Gastroesophageal sphincter (tissue), 4 donors: ENCODE results near the gene ARMC3. TPM values are rescaled to one million over a fixed set of nuclear protein-coding genes. Genes with fewer than 3 reads are reported as not detected.

Experiments used
- ATAC-seq: fragments of 150-250 bp; one replicate; pipeline ENCODE4 v1.9.1; 2016; ENCODE audit warnings: mild to moderate bottlenecking, moderate library complexity
- H3K27ac ChIP-seq, 4 donors: fragments of 200-600 bp; sonication (generic) in 3 of 4; 1 replicate in 3 of 4; 2 replicates in 1 of 4; pipeline ENCODE4 v1.5.1; 2016 to 2019
- H3K27me3 ChIP-seq: fragments of 200-600 bp; sonication (generic); one replicate; pipeline ENCODE4 v1.5.1; 2019
- H3K36me3 ChIP-seq, 2 donors: fragments of 200-600 bp; sonication (generic); one replicate each; pipeline ENCODE4 v1.5.1; 2019; ENCODE audit warnings: control low read depth in 1 of 2
- H3K4me1 ChIP-seq, 3 donors: fragments of 200-600 bp; sonication (generic); 1 replicate in 2 of 3; 2 replicates in 1 of 3; pipeline ENCODE4 v1.5.1; 2016 to 2019; ENCODE audit warnings: control low read depth in 2 of 3
- H3K4me3 ChIP-seq, 2 donors: fragments of 200-600 bp; sonication (generic); one replicate each; pipeline ENCODE4 v1.5.1; 2019; ENCODE audit warnings: mild to moderate bottlenecking in 1 of 2, moderate library complexity in 1 of 2
- H3K9me3 ChIP-seq, 3 donors: fragments of 200-600 bp; sonication (generic); one replicate each; pipeline ENCODE4 v1.5.1; 2017 to 2019; ENCODE audit warnings: control low read depth in 2 of 3
- CTCF ChIP-seq, 4 experiments: fragments of 200-600 bp in 2 of 4; fragments of 450-650 bp in 2 of 4; sonication (generic) in 1 of 4; IDR thresholded peaks; one replicate each; pipeline ENCODE4 v1.5.1; 2017 to 2019; ENCODE audit warnings: antibody characterized with exemption in 4 of 4, mild to moderate bottlenecking in 2 of 4, moderate library complexity in 2 of 4
- EP300 ChIP-seq: sonication (generic); formaldehyde crosslinking; IDR thresholded peaks from one replicate; pipeline ENCODE4 v1.6.1; 2017; ENCODE audit warnings: antibody characterized with exemption, mild to moderate bottlenecking
- POLR2A ChIP-seq, 2 donors: fragments of 450-650 bp; IDR thresholded peaks; one replicate each; pipeline ENCODE4 v1.6.1; 2017; ENCODE audit warnings: antibody characterized with exemption in 2 of 2, mild to moderate bottlenecking in 2 of 2, moderate library complexity in 1 of 2
- POLR2AphosphoS5 ChIP-seq: sonication (generic); formaldehyde crosslinking; IDR thresholded peaks from one replicate; pipeline ENCODE4 v1.6.1; 2017; ENCODE audit warnings: antibody characterized with exemption
- WGBS, 2 donors: methylation state at CpG; one replicate each; pipeline ENCODE4 v1.1.5; 2018; ENCODE audit warnings: low coverage in 1 of 2; 5-methylcytosine and 5-hydroxymethylcytosine counted together
- small RNA-seq, 4 donors: library from RNA; depleted of rRNA; stranded (forward); fragments of <200 nt; gene quantifications; one replicate each; pipeline ENCODE3, GENCODE V24; 2016
- total RNA-seq, 4 donors: library from RNA; depleted of rRNA; stranded (reverse); fragments of >200 nt; gene quantifications; one replicate each; pipeline ENCODE4 v1.1.0, GENCODE V29; 2016

Gene ARMC3
- total RNA-seq, 4 donors from 2014 or later: not detected

DNA sequence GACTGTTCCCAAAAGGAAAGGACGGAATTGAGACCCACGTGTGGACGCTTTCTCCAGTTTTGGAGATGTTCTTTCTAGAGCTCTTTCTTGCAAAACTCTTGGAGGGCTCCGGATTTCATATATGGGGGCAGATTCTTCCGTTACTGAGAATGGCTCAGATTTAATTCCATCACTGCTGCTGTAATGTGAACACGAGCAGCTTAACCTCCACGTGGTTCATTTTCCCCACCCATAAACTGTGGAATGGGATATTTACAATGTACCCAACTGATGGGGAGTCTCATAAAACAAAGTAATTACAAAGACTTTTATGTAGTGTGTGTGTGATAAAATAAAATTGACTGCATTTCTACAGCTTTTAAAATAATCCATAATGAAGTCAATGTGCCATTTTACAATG lies 152.4 kb downstream of the ARMC3 start:
- no peaks in the 10 kb centered on the region for H3K9me3 ChIP-seq
- no peak overlapping the region for H3K27ac ChIP-seq
- TF ChIP-seq CTCF (IDR thresholded peaks at IDR 0.05): no peak
- peaks cover 0 to 12% (median 0%) of the 10 kb centered on the region in 3 donors for H3K4me1 ChIP-seq
- no peaks in the 10 kb centered on the region for H3K36me3 ChIP-seq
- H3K4me3 ChIP-seq: no peak overlapping the region
- no peak for ATAC-seq
- no peaks in the 10 kb centered on the region for H3K27me3 ChIP-seq
- 73 to 81% methylated on average over 7 of the region's 7 CpGs for WGBS, 2 donors

DNA sequence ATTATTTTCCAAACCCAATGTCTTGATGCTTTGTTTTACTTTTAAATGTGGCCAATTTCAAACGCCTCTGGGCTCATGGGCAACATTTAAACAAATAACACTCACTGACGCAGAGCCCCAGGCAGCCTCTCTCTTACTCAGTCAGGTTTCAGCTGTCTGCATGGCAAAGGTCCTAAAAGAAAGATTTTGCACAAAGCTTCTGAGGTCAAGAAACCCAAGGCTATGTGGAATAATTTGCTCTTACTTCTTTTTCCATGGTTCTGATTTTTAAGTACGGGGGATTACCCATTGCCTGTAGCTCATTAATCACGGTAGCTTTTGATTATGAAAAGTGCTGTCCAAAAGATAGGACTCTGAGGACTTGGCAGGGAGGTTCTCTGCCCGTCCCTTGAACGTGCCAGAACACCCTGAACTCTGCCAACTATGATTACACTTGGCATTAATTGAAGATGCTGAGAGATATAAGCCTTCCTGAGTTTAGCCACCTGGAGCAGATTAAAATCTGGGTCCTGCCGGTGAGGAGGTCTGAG lies 153.4 kb downstream of the ARMC3 start:
- Histone ChIP-seq H3K27ac (peak overlapping the region; percentile 9 to 47 (median 28)), H3K4me3 (no peak overlapping the region), H3K4me1 (peaks cover 0 to 12% (median 0%) of the 10 kb centered on the region in 3 donors), H3K27me3 (no peaks in the 10 kb centered on the region), H3K36me3 (no peaks in the 10 kb centered on the region), H3K9me3 (no peaks in the 10 kb centered on the region)
- no peak for TF ChIP-seq POLR2A (IDR thresholded peaks at IDR 0.05)
- no peak for TF ChIP-seq EP300
- no peak for TF ChIP-seq CTCF (IDR thresholded peaks at IDR 0.05)
- peak; percentile 21 for TF ChIP-seq POLR2AphosphoS5
- WGBS, 2 donors: 15 to 17% methylated on average over 5 to 6 of the region's 7 CpGs
- ATAC-seq: peak; percentile 48

DNA sequence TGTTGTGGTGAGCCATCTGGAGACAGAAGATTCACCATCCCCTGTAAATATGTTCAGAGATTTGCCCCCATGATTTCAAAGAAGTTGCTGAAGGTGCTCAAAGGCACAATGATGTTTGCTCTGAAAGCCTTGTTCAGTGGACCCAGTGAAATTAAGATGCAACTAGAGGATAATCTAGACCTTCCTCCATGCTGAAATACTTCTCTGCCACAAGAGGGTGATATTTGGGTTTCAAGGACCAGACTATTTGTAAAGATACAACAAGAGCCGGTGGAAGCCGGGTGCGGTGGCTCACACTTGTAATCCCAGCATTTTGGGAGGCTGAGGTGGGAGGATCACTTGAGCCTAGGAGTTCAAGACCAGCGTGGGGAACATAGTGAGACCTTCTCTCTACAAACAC lies 154.0 kb downstream of the ARMC3 start:
- peaks cover 0 to 12% (median 0%) of the 10 kb centered on the region in 3 donors for H3K4me1 ChIP-seq
- H3K9me3 ChIP-seq: no peaks in the 10 kb centered on the region
- no peak overlapping the region for H3K4me3 ChIP-seq
- TF ChIP-seq CTCF (IDR thresholded peaks at IDR 0.05) (peak in 1 of 4 experiments; percentile 21), POLR2A (IDR thresholded peaks at IDR 0.05) (no peak)
- WGBS, 2 donors: 82 to 89% methylated on average over 4 of the region's 4 CpGs
- H3K36me3 ChIP-seq: no peaks in the 10 kb centered on the region
- H3K27me3 ChIP-seq: no peaks in the 10 kb centered on the region
- ATAC-seq: peak; percentile 25
- H3K27ac ChIP-seq: peak overlapping the region in 2 of 4 donors; percentile 37 to 47

Small RNA genes lying within 50 kb of the gene (small RNA-seq; reads per million reads assigned to genes)
- 0 to 0.36 (median 0) reads per million in 4 donors for gene RNA5SP304

Other genes starting within 250 kb of the ARMC3 start
- 10 to 100 TPM; 30.4 to 57.2 (median 51.3) TPM for gene PIP4K2A, start 213.5 kb upstream of the ARMC3 start, total RNA-seq
- gene MSRB2, start 167.5 kb downstream of the ARMC3 start, total RNA-seq: 10 to 100 TPM; 37.3 to 54.9 (median 42.8) TPM